BJ (cell line): ENCODE results near the gene BEND3. TPM values are rescaled to one million over a fixed set of nuclear protein-coding genes. Genes with fewer than 3 reads are reported as not detected.
"Not testable (repeated sequence)": the region's sequence is repeated elsewhere in the genome, so short reads cannot be mapped to it uniquely, and the experiment has no call there.

ENCODE experiments used
- CTCF ChIA-PET: fragments of 350-600 bp; formaldehyde crosslinking; extraction: SDS; loops from one replicate; lab custom pipeline; 2021; ENCODE audit warnings: antibody characterized with exemption, inconsistent platforms; lab: Yijun Ruan, JAX
- POLR2A ChIA-PET: fragments of 300-600 bp; sonication (Branson Sonifier 250); formaldehyde crosslinking; extraction: SDS; loops from one replicate; lab custom pipeline; 2021; ENCODE audit warnings: antibody characterized with exemption; lab: Charles Lee
- DNase-seq: peaks from one replicate; pipeline ENCODE4 v3.0.0-alpha.2; 2011; ENCODE audit warnings: low read depth
- H3K27me3 ChIP-seq: 2 replicates; pipeline ENCODE4 v1.6.0; 2011; ENCODE audit warnings: low read length; ENCODE audit not compliant: control insufficient read depth, insufficient read depth
- H3K36me3 ChIP-seq: 2 replicates; pipeline ENCODE4 v1.5.1; 2011; ENCODE audit warnings: low read length; ENCODE audit not compliant: control insufficient read depth, insufficient read depth
- H3K4me3 ChIP-seq: 2 replicates; pipeline ENCODE4 v1.5.1; 2011; ENCODE audit warnings: low read depth, mild to moderate bottlenecking, control low read depth, low read length
- CTCF ChIP-seq: IDR thresholded peaks from 2 replicates; pipeline ENCODE4 v1.5.1; 2011; ENCODE audit warnings: low read depth, mild to moderate bottlenecking, control low read depth, inconsistent platforms, low read length, moderate library complexity; ENCODE audit not compliant: insufficient read depth
- polyA plus RNA-seq: library from polyadenylated mRNA; depleted of rRNA; stranded (reverse); fragments of >200 nt; gene quantifications from 2 replicates; pipeline ENCODE4 v1.2.3, GENCODE V29; 2011

BEND3 gene
- polyA plus RNA-seq, 1 experiment: 0.60 TPM

GRCh38 chr6:107120404-107120803, 5.1 kb upstream of the BEND3 start:
- no peak for TF ChIP-seq CTCF
- no peak overlapping the region for H3K4me3 ChIP-seq
- no peaks in the 10 kb centered on the region for H3K36me3 ChIP-seq
- CTCF ChIA-PET: interaction anchor here (2.1 kb wide), 1 partner anchor 12 kb away, joined by 5 read pairs; no protein-coding TSS in a partner anchor
- DNase-seq: no peak
- POLR2A ChIA-PET: no interaction called here
- peaks cover 5% of the 10 kb centered on the region for H3K27me3 ChIP-seq

GRCh38 chr6:107118976-107119375, 3.7 kb upstream of the BEND3 start:
- ChIA-PET CTCF (no interaction called here), POLR2A (no interaction called here)
- no peak for DNase-seq
- no peak for TF ChIP-seq CTCF
- Histone ChIP-seq H3K36me3 (no peaks in the 10 kb centered on the region), H3K4me3 (no peak overlapping the region), H3K27me3 (peaks cover 5% of the 10 kb centered on the region)

GRCh38 chr6:107118540-107118939, 3.2 kb upstream of the BEND3 start:
- DNase-seq, H3K36me3 ChIP-seq, CTCF ChIA-PET, POLR2A ChIA-PET, H3K27me3 ChIP-seq, H3K4me3 ChIP-seq: not testable (repeated sequence)

- CTCF ChIA-PET: interaction anchor here (1.4 kb wide), 1 partner anchor 89 kb away, joined by 3 read pairs; the partner anchor contains the start of gene MTRES1
- TF ChIP-seq CTCF: no peak
- POLR2A ChIA-PET: no interaction called here
- H3K36me3 ChIP-seq: no peaks in the 10 kb centered on the region
- no peak overlapping the region for H3K4me3 ChIP-seq
- H3K27me3 ChIP-seq: peaks cover 5% of the 10 kb centered on the region; the same call in 1 of the 2 replicates
- DNase-seq: no peak
Observed at GRCh38 chr6:107116931-107117330, 1.6 kb upstream of the BEND3 start.

GRCh38 chr6:107116328-107116892, 1.1 kb upstream of the BEND3 start:
- peak overlapping the region; percentile 45 for H3K4me3 ChIP-seq
- 0 out of 2 replicates have a peak, but pooled peaks have one; percentile 20 for TF ChIP-seq CTCF
- H3K27me3 ChIP-seq: peaks cover 5% of the 10 kb centered on the region; the same call in 1 of the 2 replicates
- POLR2A ChIA-PET: no interaction called here
- DNase-seq: no peak
- CTCF ChIA-PET: interaction anchor here (1.1 to 1.3 kb wide), 2 partner anchors 15 to 732 kb away, joined by 4 to 7 read pairs; no protein-coding TSS in a partner anchor
- H3K36me3 ChIP-seq: no peaks in the 10 kb centered on the region
